Activated CD8-positive, alpha-beta memory T cell treated with anti-CD3 and anti-CD28 coated beads, Interleukin-2, amount 50 U/mL, for 48 hours (primary cell): Measurements from ENCODE around the gene RAB44.

Source experiments
- DNase-seq: peaks from one replicate; pipeline ENCODE4 v3.0.0-alpha.2; 2020

The RAB44 gene

DNA sequence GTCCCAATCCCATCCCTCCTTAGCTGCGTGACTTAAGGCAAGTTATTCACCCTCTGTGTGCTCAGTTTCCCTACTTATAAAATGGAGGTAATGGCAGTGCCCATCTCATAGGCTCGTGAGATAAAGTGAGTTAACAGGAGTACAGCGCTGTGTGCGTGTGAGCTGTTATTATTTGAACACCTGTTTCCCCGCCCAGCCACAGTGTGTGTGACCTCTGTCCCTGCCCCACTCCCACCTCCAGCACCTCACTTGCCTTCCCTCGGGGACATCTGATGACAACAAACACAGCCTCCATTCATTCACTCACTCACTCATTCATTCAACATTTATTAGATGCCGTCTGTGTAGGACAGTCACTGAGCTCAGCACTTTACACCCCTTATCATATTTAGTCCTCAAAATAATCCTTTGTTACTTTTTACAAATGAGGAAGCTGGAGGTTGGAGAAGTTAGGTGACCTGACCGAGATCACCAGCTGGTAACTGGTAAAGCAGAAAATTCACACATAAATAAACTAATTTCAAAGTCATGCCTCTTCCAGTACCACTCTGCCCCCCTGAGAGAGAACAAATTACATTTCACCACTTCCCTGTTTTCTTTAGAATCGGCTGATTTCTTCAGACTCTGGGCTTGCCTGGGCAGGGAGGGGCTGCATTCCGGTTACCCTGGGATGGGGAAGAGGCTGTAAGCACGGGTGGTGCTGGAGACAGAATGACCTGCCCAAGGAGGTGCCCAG lies 83.0 kb downstream of the RAB44 start:
- no peak for DNase-seq

DNA sequence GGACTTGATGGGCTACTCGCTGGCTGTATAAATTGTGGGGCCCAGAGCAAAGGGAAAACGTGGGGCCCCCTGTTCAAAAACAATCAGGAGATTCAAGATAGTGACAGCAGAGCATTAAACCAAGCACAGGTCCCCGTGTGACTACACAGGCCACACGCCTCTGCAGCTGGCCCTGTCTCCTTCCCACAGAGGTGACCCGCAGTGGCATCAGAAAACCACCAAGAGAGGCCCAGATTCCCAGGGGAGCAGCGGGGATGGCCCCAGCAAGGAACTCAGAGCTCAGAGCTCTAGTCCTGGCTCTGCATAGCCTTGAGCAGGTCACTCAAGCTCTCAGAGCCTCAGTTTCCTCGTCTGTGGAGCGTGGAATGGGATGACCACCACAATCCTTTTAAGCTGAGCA lies 84.0 kb downstream of the RAB44 start:
- DNase-seq: no peak
